H1 (cell line): Measurements from ENCODE around the gene PRR29. TPM values are rescaled to one million over a fixed set of nuclear protein-coding genes. Genes with fewer than 3 reads are reported as not detected.

Experiments
- CTCF ChIA-PET: fragments of 300-600 bp; sonication (Branson Sonifier 250); formaldehyde crosslinking; loops from one replicate; lab custom pipeline; 2021; ENCODE audit not compliant: partially characterized antibody; lab: Charles Lee
- POLR2A ChIA-PET: fragments of 300-600 bp; sonication (Branson Sonifier 250); formaldehyde crosslinking; loops from one replicate; lab custom pipeline; 2021; ENCODE audit warnings: inconsistent platforms; ENCODE audit not compliant: partially characterized antibody; lab: Charles Lee
- DNase-seq, 2 experiments: peaks; one replicate each; pipeline versions ENCODE4 v3.0.0 to v3.0.0-alpha.2; 2010 to 2022; ENCODE audit warnings: low spot score in 2 of 2, low read depth in 1 of 2, mixed read lengths in 1 of 2
- FAIRE-seq: peaks from 2 replicates; lab custom pipeline; 2011; peaks lifted over from hg19 to GRCh38; lab: Jason Lieb, UNC
- H2AFZ ChIP-seq: 2 replicates; pipeline ENCODE4 v1.8.1; 2012; ENCODE audit warnings: low read length, inconsistent platforms
- H2AK5ac ChIP-seq: 2 replicates; pipeline ENCODE4 v1.6.1; 2013; ENCODE audit warnings: low read depth, low read length
- H2BK120ac ChIP-seq: replicated peaks from 2 replicates; pipeline ENCODE3; 2013; ENCODE audit warnings: low read depth, low read length, inconsistent platforms
- H2BK12ac ChIP-seq: 2 replicates; pipeline ENCODE4 v1.6.1; 2013; ENCODE audit warnings: low read depth, low read length
- H2BK15ac ChIP-seq: 2 replicates; pipeline ENCODE4 v1.6.1; 2013; ENCODE audit warnings: low read length
- H2BK20ac ChIP-seq: 2 replicates; pipeline ENCODE4 v1.6.1; 2013; ENCODE audit warnings: low read length
- H2BK5ac ChIP-seq: 2 replicates; pipeline ENCODE4 v1.6.1; 2013; ENCODE audit warnings: low read depth, low read length
- H3K14ac ChIP-seq: 2 replicates; pipeline ENCODE4 v1.6.1; 2013; ENCODE audit warnings: inconsistent platforms; ENCODE audit not compliant: insufficient read length
- H3K18ac ChIP-seq: 2 replicates; pipeline ENCODE4 v1.6.1; 2013; ENCODE audit warnings: low read length; ENCODE audit errors: extremely low read depth
- H3K23ac ChIP-seq: 2 replicates; pipeline ENCODE4 v1.6.1; 2013; ENCODE audit warnings: inconsistent platforms; ENCODE audit not compliant: insufficient read length
- H3K23me2 ChIP-seq: 2 replicates; pipeline ENCODE4 v1.6.1; 2013; ENCODE audit warnings: low read depth, low read length
- H3K27ac ChIP-seq: 2 replicates; pipeline ENCODE4 v1.6.1; 2011; ENCODE audit warnings: low read depth, low read length, inconsistent platforms
- H3K27me3 ChIP-seq, 4 experiments: replicated peaks in 1 of 4; 1 replicate in 1 of 4; 2 replicates in 3 of 4; pipeline versions ENCODE4 v1.6.1 to v1.8.1; 2011 to 2013; ENCODE audit warnings: low read length in 3 of 4, mild to moderate bottlenecking in 3 of 4, inconsistent platforms in 2 of 4, mixed read lengths in 2 of 4, moderate library complexity in 1 of 4; ENCODE audit not compliant: control insufficient read depth in 3 of 4, insufficient read depth in 3 of 4; ENCODE audit errors: extremely low read depth in 1 of 4
- H3K36me3 ChIP-seq, 4 experiments: 2 replicates each; pipeline versions ENCODE4 v1.6.1 to v1.8.1; 2011 to 2013; ENCODE audit warnings: mild to moderate bottlenecking in 4 of 4, low read length in 3 of 4, moderate library complexity in 2 of 4, control low read depth in 1 of 4, inconsistent platforms in 1 of 4; ENCODE audit not compliant: insufficient read depth in 4 of 4, control insufficient read depth in 2 of 4
- H3K4ac ChIP-seq: replicated peaks from 2 replicates; pipeline ENCODE3; 2013; ENCODE audit warnings: low read length, low read depth, mixed read lengths, inconsistent platforms; ENCODE audit not compliant: insufficient read length
- H3K4me1 ChIP-seq, 4 experiments: replicated peaks in 1 of 4; 1 replicate in 1 of 4; 2 replicates in 3 of 4; pipeline versions ENCODE4 v1.6.1 to v1.8.1; 2011 to 2013; ENCODE audit warnings: low read length in 3 of 4, inconsistent platforms in 2 of 4, mixed read lengths in 1 of 4; ENCODE audit not compliant: insufficient read depth in 4 of 4, control insufficient read depth in 3 of 4
- H3K4me2 ChIP-seq, 2 experiments: 2 replicates each; pipeline versions ENCODE4 v1.6.1 to v1.8.1; 2011 to 2013; ENCODE audit warnings: low read depth in 2 of 2, low read length in 2 of 2, control low read depth in 1 of 2, inconsistent platforms in 1 of 2, mild to moderate bottlenecking in 1 of 2; ENCODE audit not compliant: insufficient read depth in 1 of 2
- H3K4me3 ChIP-seq, 4 experiments: fragments of 200-600, 300-600 bp in 1 of 4; sonication (generic), shearing (Covaris generic), sonication (Bioruptor Twin) in 1 of 4; 2 replicates each; pipeline versions ENCODE4 v1.5.1 to v1.8.1; 2011 to 2016; ENCODE audit warnings: low read length in 4 of 4, low read depth in 3 of 4, control low read depth in 2 of 4, inconsistent platforms in 2 of 4, mild to moderate bottlenecking in 2 of 4, mixed read lengths in 1 of 4, moderate library complexity in 1 of 4; ENCODE audit not compliant: insufficient read depth in 2 of 4; ENCODE audit errors: extremely low read depth in 1 of 4
- H3K56ac ChIP-seq: replicated peaks from 2 replicates; pipeline ENCODE3; 2013; ENCODE audit warnings: low read depth, mild to moderate bottlenecking, mixed read lengths, low read length, inconsistent platforms; ENCODE audit not compliant: insufficient read length
- H3K79me1 ChIP-seq: 2 replicates; pipeline ENCODE4 v1.6.1; 2013; ENCODE audit warnings: low read depth, low read length, control low read depth
- H3K79me2 ChIP-seq, 2 experiments: 2 replicates each; pipeline versions ENCODE4 v1.6.1 to v1.8.1; 2012 to 2013; ENCODE audit warnings: low read length in 2 of 2, mild to moderate bottlenecking in 2 of 2, inconsistent platforms in 1 of 2; ENCODE audit not compliant: insufficient read depth in 2 of 2, control insufficient read depth in 1 of 2
- H3K9ac ChIP-seq, 4 experiments: replicated peaks in 1 of 4; 1 replicate in 1 of 4; 2 replicates in 3 of 4; pipeline versions ENCODE4 v1.6.1 to v1.8.1; 2011 to 2013; ENCODE audit warnings: low read depth in 3 of 4, low read length in 3 of 4, control low read depth in 2 of 4, mild to moderate bottlenecking in 2 of 4, moderate library complexity in 2 of 4, inconsistent platforms in 1 of 4; ENCODE audit errors: extremely low read depth in 1 of 4
- H3K9me3 ChIP-seq, 2 experiments: 2 replicates each; pipeline versions ENCODE4 v1.6.1 to v1.8.1; 2012 to 2013; ENCODE audit warnings: mild to moderate bottlenecking in 2 of 2, moderate library complexity in 2 of 2, control low read depth in 1 of 2, inconsistent platforms in 1 of 2, low read depth in 1 of 2, low read length in 1 of 2, mixed read lengths in 1 of 2; ENCODE audit not compliant: insufficient read depth in 2 of 2
- H4K20me1 ChIP-seq, 2 experiments: replicated peaks in 1 of 2; 2 replicates each; pipeline versions ENCODE3 to v1.8.1; 2011 to 2013; ENCODE audit warnings: inconsistent platforms in 2 of 2, low read length in 2 of 2, mild to moderate bottlenecking in 1 of 2; ENCODE audit not compliant: insufficient read depth in 2 of 2, control insufficient read depth in 1 of 2
- H4K5ac ChIP-seq: 2 replicates; pipeline ENCODE4 v1.6.1; 2013; ENCODE audit warnings: low read length, low read depth, mixed read lengths, inconsistent platforms; ENCODE audit not compliant: insufficient read length
- H4K8ac ChIP-seq: 2 replicates; pipeline ENCODE4 v1.8.0; 2013; ENCODE audit warnings: mild to moderate bottlenecking, moderate library complexity, low read length, inconsistent platforms; ENCODE audit not compliant: insufficient read depth; ENCODE audit errors: extremely low read depth
- H4K91ac ChIP-seq: replicated peaks from 2 replicates; pipeline ENCODE3; 2013; ENCODE audit warnings: low read length, mixed read lengths, inconsistent platforms; ENCODE audit not compliant: insufficient read length
- BACH1 ChIP-seq: IDR thresholded peaks from 2 replicates; pipeline ENCODE4 v1.6.1; 2012; ENCODE audit warnings: low read length, improper control_type of control experiment
- HDAC6 ChIP-seq: IDR thresholded peaks from one replicate; pipeline ENCODE4 v1.7.1; 2012; ENCODE audit warnings: low read depth, mild to moderate bottlenecking, inconsistent platforms, low read length, moderate library complexity
- SP1 ChIP-seq: IDR thresholded peaks from 2 replicates; pipeline ENCODE4 v1.6.1; 2011; ENCODE audit warnings: low read depth, low read length
- WGBS, 2 experiments: shearing (Covaris generic) in 1 of 2; methylation state at CpG; one replicate each; pipeline versions ENCODE4 v1.1.6 to v1.1.7; 2013 to 2015; ENCODE audit warnings: low lambda C conversion rate in 2 of 2, mixed read lengths in 2 of 2, inconsistent platforms in 1 of 2, low coverage in 1 of 2, missing lambda C conversion rate in 1 of 2; ENCODE audit not compliant: insufficient replicate concordance in 2 of 2, insufficient coverage in 1 of 2, insufficient read length in 1 of 2; ENCODE audit errors: extremely low coverage in 1 of 2, missing lambda C conversion rate in 1 of 2; 5-methylcytosine and 5-hydroxymethylcytosine counted together
- polyA plus RNA-seq, 7 experiments: library from polyadenylated mRNA; depleted of rRNA in 3 of 7; stranded (reverse) in 5 of 7; unstranded in 2 of 7; fragments of >200 nt in 5 of 7; fragments of 200-250 nt in 2 of 7; gene quantifications; 1 replicate in 5 of 7; 2 replicates in 1 of 7; 4 replicates in 1 of 7; pipeline versions ENCODE4 v1.2.1 to v1.2.3, GENCODE V29; 2011 to 2013; ENCODE audit warnings: missing spikeins in 2 of 7, mixed read lengths in 2 of 7
- total RNA-seq: library from RNA; stranded (reverse); fragmentation: NEBNext Ultra II Directional; extraction: Animal tissue kit (Norgen Biotek cat#: 25700); gene quantifications from 2 replicates; pipeline ENCODE4 v1.2.1, GENCODE V29; 2021

PRR29 gene
- total and polyA plus RNA-seq, 2 of the 8 experiments (the other 6 are each of a cell fraction or from before 2014, with no cell fraction given), result 0.67 to 0.83 TPM

GRCh38 chr17:64053101-64053500 lies 55.0 kb downstream of the PRR29 start:
- 92% methylated on average over 10 of the region's 10 CpGs; no CpG with 5 or more reads in 1 of the 2 experiments for WGBS, 2 experiments
- no peaks in the 10 kb centered on the region for H3K79me1 ChIP-seq
- no peak overlapping the region for H3K18ac ChIP-seq
- H3K79me2 ChIP-seq, result no peaks in the 10 kb centered on the region
- no peak overlapping the region for H2AFZ ChIP-seq
- CTCF ChIA-PET, result interaction anchor here (0.9 to 13.9 kb wide), 6 partner anchors 10 to 135 kb away, joined by 3 to 238 read pairs (median 8); partner anchors contain the start of gene ERN1
- no peaks in the 10 kb centered on the region for H3K9me3 ChIP-seq
- no peak overlapping the region for H3K4me2 ChIP-seq
- H3K27ac ChIP-seq, result no peak overlapping the region
- TF ChIP-seq BACH1, result no peak
- TF ChIP-seq SP1, result no peak
- no peak for TF ChIP-seq HDAC6
- H3K4me1 ChIP-seq, result peaks cover 3 to 9% (median 6%) of the 10 kb centered on the region in 4 experiments
- H3K4me3 ChIP-seq, result no peak overlapping the region
- H4K91ac ChIP-seq, result no peak overlapping the region
- H3K23me2 ChIP-seq, result no peaks in the 10 kb centered on the region
- no peaks in the 10 kb centered on the region for H3K27me3 ChIP-seq
- H2BK5ac ChIP-seq, result no peak overlapping the region
- H3K36me3 ChIP-seq, result no peaks in the 10 kb centered on the region
- no peak overlapping the region for H2BK20ac ChIP-seq
- no peak overlapping the region for H3K9ac ChIP-seq
- H4K8ac ChIP-seq, result no peak overlapping the region
- no peak overlapping the region for H4K5ac ChIP-seq
- POLR2A ChIA-PET, result interaction anchor here (4.8 kb wide), 1 partner anchor 93 kb away, joined by 32 read pairs; no protein-coding TSS in a partner anchor
- no peak overlapping the region for H3K56ac ChIP-seq
- no peak overlapping the region for H3K4ac ChIP-seq
- H2BK120ac ChIP-seq, result no peak overlapping the region
- H2AK5ac ChIP-seq, result no peak overlapping the region
- no peak overlapping the region for H2BK12ac ChIP-seq
- no peaks in the 10 kb centered on the region for H4K20me1 ChIP-seq
- no peak overlapping the region for H3K14ac ChIP-seq
- H2BK15ac ChIP-seq, result no peak overlapping the region
- H3K23ac ChIP-seq, result no peak overlapping the region
- FAIRE-seq, result no peak
- DNase-seq, result no peak

Other genes with a start within 250 kb of the PRR29 start
- 83.1 and 85.3 TPM in 2 replicates for gene CCDC47, start 224.8 kb upstream of the PRR29 start, total RNA-seq
- 16.3 and 21.2 TPM in 2 replicates for gene CCDC47, start 224.8 kb upstream of the PRR29 start, polyA plus RNA-seq (2011; rRNA removed)
- gene DDX42, start 224.2 kb upstream of the PRR29 start, total RNA-seq, result 114 and 120 TPM in 2 replicates
- gene DDX42, start 224.2 kb upstream of the PRR29 start, polyA plus RNA-seq (2011; rRNA removed), result 37.4 and 40.6 TPM in 2 replicates
- 162 and 172 TPM in 2 replicates for gene PSMC5, start 170.9 kb upstream of the PRR29 start, total RNA-seq
- gene PSMC5, start 170.9 kb upstream of the PRR29 start, polyA plus RNA-seq (2011; rRNA removed), result 162 and 180 TPM in 2 replicates
- 77.2 and 77.4 TPM in 2 replicates for gene FTSJ3, start 170.7 kb upstream of the PRR29 start, total RNA-seq
- gene FTSJ3, start 170.7 kb upstream of the PRR29 start, polyA plus RNA-seq (2011; rRNA removed), result 42.7 and 47.2 TPM in 2 replicates
- 84.6 and 92.2 TPM in 2 replicates for gene SMARCD2, start 155.7 kb upstream of the PRR29 start, total RNA-seq
- 90.0 and 111 TPM in 2 replicates for gene SMARCD2, start 155.7 kb upstream of the PRR29 start, polyA plus RNA-seq (2011; rRNA removed)
- 0.43 and 0.52 TPM in 2 replicates for gene CSH2, start 124.7 kb upstream of the PRR29 start, total RNA-seq
- gene CSH2, start 124.7 kb upstream of the PRR29 start, polyA plus RNA-seq (2011; rRNA removed), result not detected in 2 replicates
- gene GH2, start 116.4 kb upstream of the PRR29 start, total RNA-seq, result 0.60 and 1.2 TPM in 2 replicates
- gene GH2, start 116.4 kb upstream of the PRR29 start, polyA plus RNA-seq (2011; rRNA removed), result 1.5 and 2.0 TPM in 2 replicates
- gene CSH1, start 101.8 kb upstream of the PRR29 start, total RNA-seq, result not detected in 2 replicates
- 0.12 and 0.16 TPM in 2 replicates for gene CSH1, start 101.8 kb upstream of the PRR29 start, polyA plus RNA-seq (2011; rRNA removed)
- not detected in 2 replicates for gene CSHL1, start 87.1 kb upstream of the PRR29 start, total RNA-seq
- not detected in 2 replicates for gene CSHL1, start 87.1 kb upstream of the PRR29 start, polyA plus RNA-seq (2011; rRNA removed)
- not detected in 2 replicates for gene GH1, start 79.5 kb upstream of the PRR29 start, total RNA-seq
- 0.36 and 0.41 TPM in 2 replicates for gene GH1, start 79.5 kb upstream of the PRR29 start, polyA plus RNA-seq (2011; rRNA removed)
- 1.5 and 2.2 TPM in 2 replicates for gene CD79B, start 66.0 kb upstream of the PRR29 start, total RNA-seq
- gene CD79B, start 66.0 kb upstream of the PRR29 start, polyA plus RNA-seq (2011; rRNA removed), result 3.9 and 4.4 TPM in 2 replicates
- gene SCN4A, start 25.4 kb upstream of the PRR29 start, total RNA-seq, result 6.6 and 8.5 TPM in 2 replicates
- gene SCN4A, start 25.4 kb upstream of the PRR29 start, polyA plus RNA-seq (2011; rRNA removed), result 5.0 and 8.1 TPM in 2 replicates
- 0.45 TPM in 1 of 2 replicates, not detected in the other for gene ICAM2, start 22.3 kb downstream of the PRR29 start, total RNA-seq
- 0.63 and 0.77 TPM in 2 replicates for gene ICAM2, start 22.3 kb downstream of the PRR29 start, polyA plus RNA-seq (2011; rRNA removed)
- 3.9 and 5.7 TPM in 2 replicates for gene ERN1, start 131.8 kb downstream of the PRR29 start, total RNA-seq
- 1.8 and 2.1 TPM in 2 replicates for gene ERN1, start 131.8 kb downstream of the PRR29 start, polyA plus RNA-seq (2011; rRNA removed)